Islet precursor cell (in vitro differentiated cells): ENCODE results near the gene DROSHA.
"Not testable (repeated sequence)": the region's sequence is repeated elsewhere in the genome, so short reads cannot be mapped to it uniquely, and the experiment has no call there.

Source experiments
- DNase-seq: peaks from one replicate; pipeline ENCODE4 v3.0.0-alpha.2; 2018

DROSHA gene

DNA sequence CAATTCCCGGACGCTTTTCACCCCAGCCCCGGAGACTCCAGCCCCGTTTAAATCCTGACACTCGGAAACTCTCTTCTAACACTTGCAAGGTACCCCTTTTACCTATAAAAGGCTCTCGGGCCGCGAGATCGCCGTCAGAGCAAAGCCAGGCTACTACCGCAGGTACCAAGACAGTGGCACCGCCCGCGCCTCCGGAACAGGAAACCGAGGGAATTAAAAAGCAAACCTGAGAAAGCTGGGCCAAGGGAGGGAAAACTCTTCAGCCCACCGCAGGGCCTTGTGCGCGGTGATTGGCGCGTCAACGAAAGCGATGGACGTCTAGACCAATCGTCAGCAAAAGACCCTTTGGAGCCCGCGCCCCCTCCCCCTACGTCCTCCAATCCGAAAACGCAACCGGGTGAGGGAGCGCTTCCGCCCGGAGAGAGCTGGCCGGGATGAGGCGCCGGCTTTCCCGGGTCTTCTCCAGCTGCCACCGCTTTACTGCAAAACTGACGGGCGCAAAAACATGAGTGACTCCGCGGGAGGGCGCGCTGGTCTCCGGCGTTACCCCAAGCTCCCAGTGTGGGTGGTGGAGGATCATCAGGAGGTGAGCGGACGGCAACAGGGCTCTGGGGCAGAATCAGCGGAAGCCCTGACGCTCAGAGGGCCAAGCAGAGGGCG is at the start of gene DROSHA, which contains the start of gene C5orf22:
TSS of gene DROSHA (minus strand) at position 206 of the 660 bp plus-strand sequence. CDS start 3,034 bp downstream, outside the sequence.
TSS of gene C5orf22 (plus strand) at position 414 of the 660 bp plus-strand sequence. CDS start at position 506, 92 bp downstream.
- peak; percentile 98 for DNase-seq

DNA sequence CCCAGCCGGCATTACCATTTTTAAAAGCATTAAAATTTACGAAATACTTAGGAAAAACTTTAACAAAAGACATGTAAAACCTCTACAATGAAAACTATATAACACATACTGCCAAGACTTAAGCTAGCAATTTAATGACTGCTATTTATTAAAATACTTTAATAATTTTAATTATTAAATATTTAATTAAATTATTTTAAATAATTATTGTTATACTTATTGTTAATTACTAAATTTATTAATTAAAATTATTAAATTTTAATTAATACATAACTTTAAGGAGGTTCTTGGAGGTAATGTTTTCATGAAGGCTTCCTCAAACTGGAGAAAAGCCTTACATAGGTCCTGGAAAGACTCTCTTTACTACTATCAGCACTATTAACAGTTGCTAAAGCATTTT is 47.7 kb upstream of the DROSHA start:
- DNase-seq = no peak

DNA sequence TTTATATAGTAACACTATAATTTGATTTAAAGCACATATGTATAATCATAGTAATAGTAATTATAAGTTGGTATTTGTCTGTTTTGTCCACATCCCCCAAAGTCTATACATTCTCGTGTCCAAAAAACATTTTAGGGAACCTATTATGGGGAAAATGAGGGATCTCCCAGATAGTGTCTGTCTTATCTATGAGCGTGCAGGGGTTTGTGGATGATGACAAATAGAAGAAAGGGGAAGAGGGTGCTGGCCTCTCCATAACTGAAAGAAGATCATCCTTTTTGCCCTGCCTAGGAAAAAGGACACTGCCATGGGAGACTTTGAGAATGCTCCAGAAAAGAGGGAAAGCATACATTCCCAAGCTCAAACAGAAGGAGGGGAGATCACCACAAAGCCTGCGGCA is 45.5 kb upstream of the DROSHA start:
- no peak for DNase-seq

GRCh38 chr5:31574772-31575171 is 42.9 kb upstream of the DROSHA start:
- no peak for DNase-seq

GRCh38 chr5:31573494-31574142 is 41.7 kb upstream of the DROSHA start:
- no peak for DNase-seq

- no peak for DNase-seq
These were observed 37.2 kb upstream of the DROSHA start for GRCh38 chr5:31569068-31569467.

DNA sequence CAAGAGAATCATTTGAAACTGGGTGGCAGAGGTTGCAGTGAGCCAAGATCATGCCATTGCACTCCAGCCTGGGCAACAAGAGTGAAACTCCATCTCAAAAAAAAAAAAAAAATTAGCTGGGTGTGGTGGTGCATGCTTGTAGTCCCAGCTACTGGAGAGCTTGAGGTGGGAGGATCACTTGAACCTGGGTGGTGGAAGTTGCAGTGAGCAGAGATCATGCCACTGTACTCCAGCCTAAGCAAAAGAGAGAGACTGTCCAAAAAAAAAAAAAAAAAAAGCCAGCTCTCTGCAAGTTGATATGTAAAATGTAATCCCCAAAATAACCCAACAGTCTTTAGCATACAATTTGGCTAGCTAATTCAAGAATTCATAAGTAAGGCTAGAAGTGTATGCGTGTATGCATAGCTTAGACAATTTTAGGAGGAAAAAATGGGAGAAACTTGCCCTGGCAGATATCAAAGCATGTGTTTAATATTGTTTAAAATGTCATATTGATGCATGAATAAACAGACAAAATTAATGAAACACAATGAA is 36.5 kb upstream of the DROSHA start:
- no peak for DNase-seq

DNA sequence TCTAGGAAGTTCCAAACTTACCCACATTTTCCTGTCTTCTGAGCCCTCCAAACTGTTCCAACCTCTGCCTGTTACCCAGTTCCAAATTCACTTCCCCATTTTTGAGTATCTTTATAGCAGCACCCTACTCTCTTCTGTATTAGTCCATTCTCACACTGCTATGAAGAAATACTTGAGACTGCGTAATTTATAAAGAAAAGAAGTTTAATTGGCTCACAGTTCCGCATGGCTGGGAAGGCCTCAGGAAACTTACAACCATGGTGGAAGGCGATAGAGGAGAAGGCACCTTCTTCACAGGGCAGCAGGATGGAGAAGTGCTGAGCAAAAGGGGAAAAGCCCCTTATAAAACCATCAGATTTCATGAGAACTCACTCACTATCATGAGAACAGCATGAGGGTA is 34.5 kb upstream of the DROSHA start:
- DNase-seq = not testable (repeated sequence)

DNA sequence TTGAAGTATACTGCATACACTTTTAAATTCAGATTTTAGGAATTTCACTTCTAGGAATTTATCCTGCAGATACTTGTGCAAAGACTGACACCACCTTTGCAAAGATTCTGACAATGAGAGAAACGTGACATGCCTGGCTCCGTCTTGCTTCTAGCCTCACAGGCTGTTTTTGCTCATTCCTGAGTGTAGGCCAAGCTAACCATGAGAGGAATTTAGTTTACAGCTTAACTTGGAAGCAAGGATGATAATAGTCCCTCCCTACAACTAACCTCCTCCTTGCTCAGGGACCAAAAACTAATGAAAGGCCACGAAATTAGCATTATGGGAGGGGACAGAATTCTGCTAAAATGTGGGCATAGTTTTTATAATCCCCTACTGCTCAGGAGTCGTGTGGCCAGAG is 31.3 kb upstream of the DROSHA start:
- no peak for DNase-seq

GRCh38 chr5:31561946-31562345 is 30.1 kb upstream of the DROSHA start:
- DNase-seq = no peak

DNA sequence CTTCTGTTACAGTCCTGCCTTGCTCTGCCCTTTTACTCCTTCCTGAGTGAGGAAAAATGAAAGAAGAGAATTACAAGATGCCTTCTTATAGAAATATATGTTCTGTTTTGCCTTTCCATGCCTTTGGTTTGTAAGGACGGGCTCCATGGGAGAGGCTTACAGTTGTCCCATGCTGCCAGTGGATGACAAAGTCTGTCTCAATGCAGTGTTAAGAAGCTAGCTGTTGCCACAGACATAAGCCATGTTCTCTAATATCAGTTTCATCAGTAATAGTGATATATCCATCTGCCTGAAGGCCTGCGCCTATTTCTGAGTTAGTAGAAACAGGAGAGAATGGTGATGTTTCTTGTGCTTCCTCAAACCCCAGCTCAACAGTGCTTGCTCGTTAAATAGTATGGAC is 28.0 kb upstream of the DROSHA start:
- no peak for DNase-seq

DNA sequence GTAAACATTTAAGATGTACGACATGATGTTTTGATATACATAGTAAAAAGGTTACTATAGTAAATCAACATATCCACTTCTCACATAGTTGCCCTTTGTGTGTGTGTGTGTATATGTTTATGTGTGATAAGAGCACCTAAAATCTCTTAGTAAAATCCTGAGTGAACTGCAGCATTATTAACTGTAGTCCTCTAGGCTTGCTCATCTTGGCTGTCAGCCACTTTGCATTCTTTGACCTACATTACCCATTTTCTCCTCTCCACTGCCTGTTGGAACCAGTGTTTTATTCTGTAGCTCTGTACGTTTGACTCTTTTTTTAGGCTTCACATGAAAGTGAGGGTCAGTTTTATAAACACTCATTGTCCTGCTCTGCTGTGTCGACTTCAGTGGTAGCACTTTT is 24.6 kb upstream of the DROSHA start:
- DNase-seq = no peak

GRCh38 chr5:31554552-31554951 is 22.7 kb upstream of the DROSHA start:
- DNase-seq = no peak

- no peak for DNase-seq
These were observed 22.0 kb upstream of the DROSHA start for GRCh38 chr5:31553863-31554262.

DNA sequence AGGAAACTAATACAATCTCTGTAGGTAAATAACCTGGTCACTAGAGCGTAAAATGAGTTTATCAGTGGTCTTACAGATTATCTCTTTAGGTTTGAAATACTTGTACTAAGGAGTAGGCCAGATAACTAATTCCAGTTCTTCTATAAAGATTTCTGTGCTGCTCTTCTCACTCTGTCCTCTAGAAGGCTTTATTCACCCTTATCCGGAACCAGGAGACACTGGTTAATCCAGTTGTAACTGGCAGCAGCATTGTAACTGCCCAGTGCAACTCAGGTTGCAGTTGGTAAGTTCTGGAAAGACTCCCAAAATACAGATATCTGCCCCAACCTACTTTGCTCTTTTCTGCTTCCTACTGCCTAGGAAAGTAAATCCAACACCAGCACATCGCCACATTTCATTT is 20.0 kb upstream of the DROSHA start:
- no peak for DNase-seq

DNA sequence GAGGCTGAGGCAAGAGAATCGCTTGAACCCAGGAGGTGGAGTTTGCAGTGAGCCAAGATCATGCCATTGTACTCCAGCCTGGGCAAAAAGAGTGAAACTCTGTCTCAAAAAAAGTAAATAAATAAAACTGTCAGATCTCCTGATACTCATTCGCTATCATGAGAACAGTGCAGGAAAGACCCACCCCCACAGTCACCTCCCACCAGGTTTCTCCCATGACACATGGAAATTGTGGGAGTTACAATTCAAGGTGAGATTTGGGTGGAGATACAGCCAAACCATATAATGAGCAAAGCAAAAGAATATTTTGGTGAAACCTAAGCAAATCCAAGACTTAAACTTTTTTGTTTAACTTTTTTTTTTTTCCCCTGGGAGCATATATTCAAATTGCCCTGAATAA is 17.2 kb upstream of the DROSHA start:
- DNase-seq = not testable (repeated sequence)

DNA sequence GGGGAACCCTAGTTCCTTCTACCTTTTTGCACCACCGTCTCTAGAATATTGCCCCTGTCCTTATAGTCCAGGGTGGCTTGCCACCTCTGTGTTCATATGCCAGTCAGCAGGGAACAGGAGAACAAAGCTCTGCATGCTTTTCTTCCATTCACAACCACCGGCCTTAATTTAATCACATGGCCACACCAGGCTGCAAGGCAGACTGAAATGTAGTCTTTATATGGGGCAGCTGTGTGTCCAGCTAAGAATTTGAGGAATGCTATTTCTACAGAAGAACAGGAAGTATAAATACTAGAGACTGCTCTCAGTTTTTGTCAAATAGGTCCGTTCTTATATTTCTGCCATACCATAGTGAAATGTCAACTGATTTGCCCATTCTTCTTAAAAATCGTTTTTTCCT is 6.0 kb upstream of the DROSHA start:
- no peak for DNase-seq

GRCh38 chr5:31537349-31537748 is 5.5 kb upstream of the DROSHA start:
- DNase-seq = no peak

GRCh38 chr5:31536873-31537272 is 5.0 kb upstream of the DROSHA start:
- DNase-seq = no peak

- no peak for DNase-seq
These were observed 2.7 kb upstream of the DROSHA start for GRCh38 chr5:31534527-31535046.

- DNase-seq = peak; percentile 54
These were observed 378 bp downstream of the DROSHA start for GRCh38 chr5:31531543-31531887.

DNA sequence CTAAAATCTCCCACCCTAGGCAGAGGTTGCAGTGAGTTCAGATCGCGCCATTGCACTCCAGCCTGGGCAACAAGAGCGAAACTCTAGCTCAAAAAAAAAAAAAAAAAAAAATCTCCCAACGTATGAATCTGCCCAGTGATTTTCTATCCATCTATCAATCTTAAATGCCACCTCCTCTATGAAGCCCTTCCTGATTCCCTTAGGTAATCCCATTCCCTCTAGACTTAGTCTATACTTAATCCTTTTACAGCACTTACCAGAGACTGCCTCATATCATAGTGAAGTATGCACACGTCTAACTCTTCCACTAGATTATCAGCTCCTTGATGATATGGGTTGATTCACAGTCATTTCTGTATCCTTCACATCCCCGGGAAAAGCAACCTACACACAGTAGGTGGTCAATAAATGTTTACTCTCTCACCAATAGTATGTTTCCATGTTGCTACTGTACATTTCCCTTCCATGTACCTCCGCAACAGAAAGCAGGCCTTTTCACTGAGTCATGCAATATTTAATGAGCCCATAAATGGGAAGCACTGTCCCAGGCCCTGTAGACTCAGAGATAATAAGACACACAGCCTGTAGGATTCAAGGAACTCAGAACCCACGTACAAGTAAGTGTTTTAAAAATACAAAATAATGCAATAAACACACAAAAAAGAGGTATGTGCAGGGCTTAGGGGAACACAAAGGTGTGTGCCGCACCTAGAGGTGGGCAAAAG is 1.2 kb downstream of the DROSHA start:
- no peak for DNase-seq

DNA sequence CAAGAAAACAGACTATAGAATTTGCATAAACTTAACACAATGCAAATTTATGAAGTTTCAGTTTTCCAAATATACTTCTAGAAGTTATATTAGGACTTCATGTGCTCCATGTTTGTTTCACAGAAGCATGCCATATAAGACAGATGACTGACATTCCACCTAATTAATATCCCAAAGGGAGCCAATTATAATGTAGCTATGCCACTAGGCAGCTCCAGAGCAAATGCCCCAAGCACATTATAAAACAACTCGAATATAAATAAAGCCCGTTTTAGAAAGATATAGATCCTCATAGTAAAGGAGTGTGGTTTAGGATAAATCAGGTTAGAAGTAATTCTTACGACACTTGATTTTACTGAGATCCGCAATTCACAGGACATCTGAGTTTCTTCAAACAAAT is 8.9 kb downstream of the DROSHA start:
- DNase-seq = no peak

DNA sequence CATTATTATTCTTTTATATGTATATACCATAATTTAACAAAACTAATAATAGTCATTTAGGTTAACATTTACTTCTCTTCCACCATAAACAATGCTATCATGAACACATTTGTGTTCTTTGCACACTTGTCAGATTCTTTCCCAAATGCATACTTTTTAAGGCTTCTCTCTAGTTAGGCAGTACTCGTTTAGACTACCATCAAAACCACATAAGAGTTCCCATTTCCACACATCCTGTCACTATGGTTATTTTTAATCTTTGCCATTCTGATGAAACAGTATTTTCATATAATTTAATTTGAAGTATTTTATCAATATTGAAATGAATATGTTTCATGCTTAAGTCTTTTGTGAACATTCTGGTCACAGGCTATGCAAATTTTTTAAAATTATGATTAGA is 15.1 kb downstream of the DROSHA start:
- DNase-seq = no peak
